ENCODE measurements around the gene NRM. TPM values are rescaled to one million over a fixed set of nuclear protein-coding genes. Genes with fewer than 3 reads are reported as not detected.
A peak's percentile ranks its signal among the peaks of the same experiment; 100 is the strongest.

The NRM gene
- total and polyA plus RNA-seq, 2 of the 13 experiments (the other 11 are each of a cell fraction or from before 2014, with no cell fraction given), result 12.5 to 16.0 TPM

DNA sequence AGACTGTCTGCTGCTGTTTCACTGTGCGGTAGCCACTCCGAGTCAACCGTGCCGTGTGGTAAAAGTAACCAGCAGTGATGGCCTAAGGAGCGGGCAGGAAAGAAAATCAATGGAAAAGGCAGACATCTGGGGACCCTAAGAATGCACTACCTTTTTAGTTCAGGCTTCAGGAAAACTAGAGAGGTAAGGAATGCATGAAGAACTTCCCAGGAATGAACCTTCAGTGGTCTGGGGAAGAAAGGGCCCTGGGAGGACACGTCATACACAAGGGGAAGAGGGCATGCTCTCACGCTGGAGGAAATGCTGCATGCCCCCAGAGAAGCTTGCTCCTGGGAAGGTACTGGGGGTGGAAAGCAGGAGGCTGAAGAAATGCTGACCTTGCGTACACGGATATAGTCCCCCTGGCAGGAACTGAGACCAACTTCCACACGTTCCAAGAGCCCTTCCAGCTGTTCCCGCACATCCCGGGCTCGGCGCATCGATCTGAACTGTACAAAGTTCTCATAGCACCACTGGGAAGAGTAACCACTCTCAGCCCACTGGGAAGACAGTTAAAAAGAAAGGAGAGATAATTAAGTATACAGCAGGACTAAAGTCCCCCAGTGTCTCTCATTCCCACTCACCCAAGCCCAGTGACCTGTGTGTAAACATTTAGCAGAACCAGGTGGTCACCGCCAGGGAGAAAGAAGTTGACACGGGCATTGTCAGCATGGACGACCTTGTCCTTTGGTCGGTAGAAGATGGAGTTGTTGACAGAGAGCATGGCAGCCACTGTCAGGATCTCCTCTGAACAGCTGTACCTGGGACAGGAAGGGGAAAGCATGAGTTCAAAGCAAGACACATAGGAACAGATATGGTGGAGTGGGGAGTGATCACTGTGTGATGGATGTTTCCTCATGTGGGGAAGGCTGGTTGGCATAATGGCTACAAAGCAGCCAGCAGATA is 35.7 kb downstream of the NRM start (continued):
- TF ChIP-seq, protein P1, sequence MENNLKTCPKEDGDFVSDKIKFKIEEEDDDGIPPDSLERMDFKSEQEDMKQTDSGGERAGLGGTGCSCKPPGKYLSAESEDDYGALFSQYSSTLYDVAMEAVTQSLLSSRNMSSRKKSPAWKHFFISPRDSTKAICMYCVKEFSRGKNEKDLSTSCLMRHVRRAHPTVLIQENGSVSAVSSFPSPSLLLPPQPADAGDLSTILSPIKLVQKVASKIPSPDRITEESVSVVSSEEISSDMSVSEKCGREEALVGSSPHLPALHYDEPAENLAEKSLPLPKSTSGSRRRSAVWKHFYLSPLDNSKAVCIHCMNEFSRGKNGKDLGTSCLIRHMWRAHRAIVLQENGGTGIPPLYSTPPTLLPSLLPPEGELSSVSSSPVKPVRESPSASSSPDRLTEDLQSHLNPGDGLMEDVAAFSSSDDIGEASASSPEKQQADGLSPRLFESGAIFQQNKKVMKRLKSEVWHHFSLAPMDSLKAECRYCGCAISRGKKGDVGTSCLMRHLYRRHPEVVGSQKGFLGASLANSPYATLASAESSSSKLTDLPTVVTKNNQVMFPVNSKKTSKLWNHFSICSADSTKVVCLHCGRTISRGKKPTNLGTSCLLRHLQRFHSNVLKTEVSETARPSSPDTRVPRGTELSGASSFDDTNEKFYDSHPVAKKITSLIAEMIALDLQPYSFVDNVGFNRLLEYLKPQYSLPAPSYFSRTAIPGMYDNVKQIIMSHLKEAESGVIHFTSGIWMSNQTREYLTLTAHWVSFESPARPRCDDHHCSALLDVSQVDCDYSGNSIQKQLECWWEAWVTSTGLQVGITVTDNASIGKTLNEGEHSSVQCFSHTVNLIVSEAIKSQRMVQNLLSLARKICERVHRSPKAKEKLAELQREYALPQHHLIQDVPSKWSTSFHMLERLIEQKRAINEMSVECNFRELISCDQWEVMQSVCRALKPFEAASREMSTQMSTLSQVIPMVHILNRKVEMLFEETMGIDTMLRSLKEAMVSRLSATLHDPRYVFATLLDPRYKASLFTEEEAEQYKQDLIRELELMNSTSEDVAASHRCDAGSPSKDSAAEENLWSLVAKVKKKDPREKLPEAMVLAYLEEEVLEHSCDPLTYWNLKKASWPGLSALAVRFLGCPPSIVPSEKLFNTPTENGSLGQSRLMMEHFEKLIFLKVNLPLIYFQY (CRISPR knock-in tag; IDR thresholded peaks at IDR 0.05; ENCODE audit: borderline replicate concordance), result peak; percentile 96
- TF ChIP-seq SRSF4 (IDR thresholded peaks at IDR 0.05; ENCODE audit: low read depth, low read length, poor library complexity, severe bottlenecking), result no peak
- TF ChIP-seq, protein P2, sequence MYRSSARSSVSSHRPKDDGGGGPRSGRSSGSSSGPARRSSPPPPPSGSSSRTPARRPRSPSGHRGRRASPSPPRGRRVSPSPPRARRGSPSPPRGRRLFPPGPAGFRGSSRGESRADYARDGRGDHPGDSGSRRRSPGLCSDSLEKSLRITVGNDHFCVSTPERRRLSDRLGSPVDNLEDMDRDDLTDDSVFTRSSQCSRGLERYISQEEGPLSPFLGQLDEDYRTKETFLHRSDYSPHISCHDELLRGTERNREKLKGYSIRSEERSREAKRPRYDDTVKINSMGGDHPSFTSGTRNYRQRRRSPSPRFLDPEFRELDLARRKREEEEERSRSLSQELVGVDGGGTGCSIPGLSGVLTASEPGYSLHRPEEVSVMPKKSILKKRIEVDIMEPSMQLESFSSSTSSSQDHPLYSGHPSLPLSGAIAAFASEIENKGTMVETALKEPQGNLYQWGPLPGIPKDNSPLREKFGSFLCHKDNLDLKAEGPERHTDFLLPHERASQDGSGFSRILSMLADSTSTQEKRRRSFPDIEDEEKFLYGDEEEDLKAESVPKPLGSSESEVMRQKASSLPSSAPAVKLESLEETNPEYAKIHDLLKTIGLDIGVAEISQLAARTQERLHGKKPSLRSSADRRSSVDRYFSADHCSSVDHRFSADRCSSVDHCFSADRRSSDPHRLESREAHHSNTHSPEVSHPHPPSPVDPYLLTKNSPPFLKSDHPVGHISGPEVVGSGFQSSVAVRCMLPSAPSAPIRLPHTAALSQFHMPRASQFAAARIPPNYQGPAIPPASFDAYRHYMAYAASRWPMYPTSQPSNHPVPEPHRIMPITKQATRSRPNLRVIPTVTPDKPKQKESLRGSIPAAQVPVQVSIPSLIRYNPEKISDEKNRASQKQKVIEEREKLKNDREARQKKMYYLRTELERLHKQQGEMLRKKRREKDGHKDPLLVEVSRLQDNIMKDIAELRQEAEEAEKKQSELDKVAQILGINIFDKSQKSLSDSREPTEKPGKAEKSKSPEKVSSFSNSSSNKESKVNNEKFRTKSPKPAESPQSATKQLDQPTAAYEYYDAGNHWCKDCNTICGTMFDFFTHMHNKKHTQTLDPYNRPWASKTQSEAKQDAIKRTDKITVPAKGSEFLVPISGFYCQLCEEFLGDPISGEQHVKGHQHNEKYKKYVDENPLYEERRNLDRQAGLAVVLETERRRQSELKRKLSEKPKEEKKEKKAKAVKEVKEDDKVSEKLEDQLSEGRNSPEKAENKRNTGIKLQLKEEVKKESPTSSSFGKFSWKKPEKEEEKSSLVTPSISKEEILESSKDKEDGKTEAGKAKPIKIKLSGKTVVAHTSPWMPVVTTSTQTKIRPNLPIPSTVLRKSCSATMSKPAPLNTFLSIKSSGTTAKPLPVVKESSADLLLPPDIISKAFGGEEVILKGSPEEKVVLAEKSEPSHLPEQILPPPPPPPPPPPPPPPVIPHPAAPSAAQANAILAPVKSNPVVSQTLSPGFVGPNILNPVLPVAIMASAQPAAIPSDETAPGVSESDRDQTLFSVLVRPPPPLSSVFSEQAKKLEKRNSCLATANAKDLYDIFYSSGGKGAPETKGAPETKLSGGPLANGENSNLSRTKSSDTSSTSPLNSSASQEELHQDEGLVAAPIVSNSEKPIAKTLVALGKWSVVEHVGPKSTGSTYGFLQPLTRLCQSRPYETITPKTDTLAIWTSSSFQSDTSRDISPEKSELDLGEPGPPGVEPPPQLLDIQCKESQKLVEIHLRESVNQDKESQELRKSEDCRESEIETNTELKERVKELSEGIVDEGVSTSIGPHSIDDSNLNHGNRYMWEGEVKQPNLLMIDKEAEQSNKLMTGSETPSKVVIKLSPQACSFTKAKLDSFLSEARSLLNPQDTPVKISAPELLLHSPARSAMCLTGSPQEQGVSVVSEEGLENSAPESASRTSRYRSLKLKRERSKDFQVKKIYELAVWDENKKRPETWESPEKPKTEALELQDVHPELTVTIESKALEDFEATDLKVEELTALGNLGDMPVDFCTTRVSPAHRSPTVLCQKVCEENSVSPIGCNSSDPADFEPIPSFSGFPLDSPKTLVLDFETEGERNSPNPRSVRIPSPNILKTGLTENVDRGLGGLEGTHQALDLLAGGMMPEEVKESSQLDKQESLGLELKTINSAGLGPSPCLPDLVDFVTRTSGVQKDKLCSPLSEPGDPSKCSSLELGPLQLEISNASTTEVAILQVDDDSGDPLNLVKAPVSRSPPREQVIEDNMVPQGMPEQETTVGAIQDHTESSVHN (CRISPR knock-in tag; IDR thresholded peaks at IDR 0.05), result peak; percentile 75; the same call in 1 of the 2 replicates
- peak; percentile 80; the same call in 1 of the 2 replicates for TF ChIP-seq YEATS2 (CRISPR knock-in tag; IDR thresholded peaks at IDR 0.05; ENCODE audit: borderline replicate concordance)
- TF ChIP-seq THAP11 (CRISPR knock-in tag; IDR thresholded peaks at IDR 0.05), result peak; percentile 86
- TF ChIP-seq, protein P3, sequence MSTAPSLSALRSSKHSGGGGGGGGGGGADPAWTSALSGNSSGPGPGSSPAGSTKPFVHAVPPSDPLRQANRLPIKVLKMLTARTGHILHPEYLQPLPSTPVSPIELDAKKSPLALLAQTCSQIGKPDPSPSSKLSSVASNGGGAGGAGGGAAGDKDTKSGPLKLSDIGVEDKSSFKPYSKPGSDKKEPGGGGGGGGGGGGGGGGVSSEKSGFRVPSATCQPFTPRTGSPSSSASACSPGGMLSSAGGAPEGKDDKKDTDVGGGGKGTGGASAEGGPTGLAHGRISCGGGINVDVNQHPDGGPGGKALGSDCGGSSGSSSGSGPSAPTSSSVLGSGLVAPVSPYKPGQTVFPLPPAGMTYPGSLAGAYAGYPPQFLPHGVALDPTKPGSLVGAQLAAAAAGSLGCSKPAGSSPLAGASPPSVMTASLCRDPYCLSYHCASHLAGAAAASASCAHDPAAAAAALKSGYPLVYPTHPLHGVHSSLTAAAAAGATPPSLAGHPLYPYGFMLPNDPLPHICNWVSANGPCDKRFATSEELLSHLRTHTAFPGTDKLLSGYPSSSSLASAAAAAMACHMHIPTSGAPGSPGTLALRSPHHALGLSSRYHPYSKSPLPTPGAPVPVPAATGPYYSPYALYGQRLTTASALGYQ (CRISPR knock-in tag; IDR thresholded peaks at IDR 0.05), result peak; percentile 57; the same call in 1 of the 2 replicates
- peak; percentile 90 for TF ChIP-seq MIXL1 (CRISPR knock-in tag; IDR thresholded peaks at IDR 0.05)
- TF ChIP-seq, protein P4, sequence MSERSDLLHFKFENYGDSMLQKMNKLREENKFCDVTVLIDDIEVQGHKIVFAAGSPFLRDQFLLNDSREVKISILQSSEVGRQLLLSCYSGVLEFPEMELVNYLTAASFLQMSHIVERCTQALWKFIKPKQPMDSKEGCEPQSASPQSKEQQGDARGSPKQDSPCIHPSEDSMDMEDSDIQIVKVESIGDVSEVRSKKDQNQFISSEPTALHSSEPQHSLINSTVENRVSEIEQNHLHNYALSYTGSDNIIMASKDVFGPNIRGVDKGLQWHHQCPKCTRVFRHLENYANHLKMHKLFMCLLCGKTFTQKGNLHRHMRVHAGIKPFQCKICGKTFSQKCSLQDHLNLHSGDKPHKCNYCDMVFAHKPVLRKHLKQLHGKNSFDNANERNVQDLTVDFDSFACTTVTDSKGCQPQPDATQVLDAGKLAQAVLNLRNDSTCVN (CRISPR knock-in tag; IDR thresholded peaks at IDR 0.05; ENCODE audit: borderline replicate concordance), result peak; percentile 66; the same call in 1 of the 2 replicates

Measured in HepG2 (cell line).